ENCODE data around the gene KCTD1.

KCTD1 gene

GRCh38 chr18:26526128-26526965 lies 22.0 kb downstream of the KCTD1 start:
- H3K4me3 ChIP-seq (ENCODE audit: low read length) = no peak overlapping the region

DNA sequence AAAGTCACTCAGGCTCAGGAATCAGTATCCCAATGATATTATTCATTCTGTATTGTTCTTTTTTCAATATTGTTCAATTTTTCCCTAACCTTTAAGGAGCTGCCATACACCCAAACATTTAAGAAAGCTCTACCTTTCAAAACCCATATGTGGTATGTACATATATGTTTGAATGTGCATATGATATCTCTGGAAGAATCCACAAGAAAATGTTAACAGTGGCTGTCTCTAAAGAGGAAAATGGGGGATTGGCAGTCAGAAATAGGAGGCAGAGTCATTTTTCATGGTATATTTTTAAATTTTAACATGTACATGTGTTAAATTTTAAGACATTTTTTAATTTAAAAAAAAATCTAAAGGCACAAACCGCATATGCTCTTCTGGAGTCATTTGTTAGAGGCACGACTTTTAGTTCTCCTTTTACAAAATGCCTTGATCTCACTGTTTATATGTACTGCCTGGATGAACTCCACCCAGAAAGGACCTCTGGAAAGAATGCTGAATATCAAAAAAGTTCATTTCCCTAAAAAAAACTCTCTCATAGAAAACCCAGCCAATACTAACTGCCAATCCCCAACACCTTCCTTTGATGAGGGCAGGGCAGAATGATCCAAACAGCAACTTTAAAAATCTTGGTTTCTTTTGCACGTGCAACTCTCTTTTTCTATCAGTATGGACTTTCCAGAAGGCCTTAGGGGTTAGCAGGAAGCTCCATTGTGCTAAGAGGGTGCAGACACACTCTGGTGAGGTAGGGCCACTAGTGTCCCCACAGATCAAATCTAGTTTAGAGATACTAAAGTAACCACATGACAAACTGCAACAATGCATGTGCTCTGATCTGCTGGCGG lies 23.6 kb downstream of the KCTD1 start:
- no peak for DNase-seq (ENCODE audit: low read depth, low spot score)
- H3K4me3 ChIP-seq (ENCODE audit: low read length) = no peak overlapping the region

More at GRCh38 chr18:26526128-26526965, 22.0 kb downstream of the KCTD1 start:
- no peak for DNase-seq (ENCODE audit: low read depth, low spot score)

DNA sequence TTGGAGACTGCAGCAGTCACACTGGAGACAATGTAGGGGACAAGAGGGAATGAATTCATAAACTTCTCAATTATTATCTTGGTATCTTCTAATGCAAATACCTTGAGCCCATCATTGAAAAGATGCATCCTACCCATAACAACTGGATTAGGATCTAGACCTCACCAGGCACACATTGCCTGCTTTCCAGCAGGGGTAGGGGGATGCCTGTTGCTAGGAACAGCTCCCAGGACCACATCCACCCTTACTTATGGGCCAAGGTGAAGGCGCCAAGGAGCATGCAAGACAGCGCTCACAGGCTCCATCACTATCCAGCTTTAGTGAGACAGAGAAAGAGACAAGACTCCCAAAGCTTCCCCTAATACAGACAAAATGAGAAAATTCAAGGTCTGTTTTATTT lies 24.4 kb downstream of the KCTD1 start:
- DNase-seq (ENCODE audit: low read depth, low spot score) = no peak
- no peak overlapping the region for H3K4me3 ChIP-seq (ENCODE audit: low read length)

DNA sequence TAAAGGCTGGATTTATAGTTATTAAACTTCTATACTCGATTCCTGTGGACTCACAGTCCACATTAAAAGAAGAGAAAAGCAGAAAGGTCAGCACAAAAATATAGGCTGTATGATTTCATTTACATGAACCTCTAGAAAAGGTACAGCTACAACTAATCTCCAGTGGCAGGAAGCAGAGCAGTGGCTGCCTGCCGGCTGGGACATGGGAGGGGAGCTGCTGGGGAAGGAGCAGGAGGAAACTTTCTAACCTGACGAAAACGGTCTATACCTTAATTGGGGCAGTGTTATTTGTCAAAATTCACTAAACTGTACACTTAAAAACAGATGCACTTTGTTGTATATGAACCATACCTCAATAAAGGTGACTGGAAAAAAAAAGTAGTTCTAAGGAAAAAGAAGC lies 26.7 kb downstream of the KCTD1 start:
- no peak for DNase-seq (ENCODE audit: low read depth, low spot score)
- no peak overlapping the region for H3K4me3 ChIP-seq (ENCODE audit: low read length)

DNA sequence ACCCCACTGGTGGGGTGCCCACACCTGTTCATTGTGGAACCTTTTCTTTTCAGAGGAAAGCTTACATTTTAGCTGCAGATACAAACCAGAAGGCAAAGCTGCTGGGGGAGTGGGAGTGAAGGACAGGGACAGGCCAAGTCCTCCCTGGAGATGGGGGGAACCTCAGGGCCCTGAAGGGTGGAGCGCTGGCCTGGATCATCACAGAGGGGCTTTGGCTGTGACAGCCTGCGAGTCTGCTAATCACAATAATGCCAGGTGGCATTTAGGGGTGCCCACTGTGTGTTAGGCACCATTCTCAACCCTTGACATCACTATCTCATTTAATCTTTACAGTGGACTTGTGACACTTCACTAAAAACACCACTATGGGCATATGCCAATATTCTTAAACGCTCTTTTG lies 27.4 kb downstream of the KCTD1 start:
- H3K4me3 ChIP-seq (ENCODE audit: low read length) = no peak overlapping the region
- DNase-seq (ENCODE audit: low read depth, low spot score) = no peak

DNA sequence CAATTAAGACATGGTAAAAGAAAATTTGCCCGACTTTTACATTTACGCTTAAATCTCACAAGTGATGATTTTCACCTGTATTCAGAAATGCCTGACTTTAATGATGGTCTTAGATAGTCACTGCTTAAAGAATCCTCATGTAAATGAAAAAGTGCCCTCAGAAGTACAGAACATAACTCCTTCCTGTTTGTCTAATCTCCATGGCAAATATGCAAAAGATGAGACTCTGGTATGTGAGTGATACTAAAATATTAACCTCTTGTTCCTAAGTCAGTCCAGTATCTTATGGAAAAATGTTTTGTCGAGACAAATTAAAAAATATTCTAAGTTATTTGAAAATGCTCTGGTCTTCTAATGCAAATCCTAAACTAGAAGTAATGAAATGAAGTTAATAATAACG lies 29.2 kb downstream of the KCTD1 start:
- no peak for DNase-seq (ENCODE audit: low read depth, low spot score)
- no peak overlapping the region for H3K4me3 ChIP-seq (ENCODE audit: low read length)

DNA sequence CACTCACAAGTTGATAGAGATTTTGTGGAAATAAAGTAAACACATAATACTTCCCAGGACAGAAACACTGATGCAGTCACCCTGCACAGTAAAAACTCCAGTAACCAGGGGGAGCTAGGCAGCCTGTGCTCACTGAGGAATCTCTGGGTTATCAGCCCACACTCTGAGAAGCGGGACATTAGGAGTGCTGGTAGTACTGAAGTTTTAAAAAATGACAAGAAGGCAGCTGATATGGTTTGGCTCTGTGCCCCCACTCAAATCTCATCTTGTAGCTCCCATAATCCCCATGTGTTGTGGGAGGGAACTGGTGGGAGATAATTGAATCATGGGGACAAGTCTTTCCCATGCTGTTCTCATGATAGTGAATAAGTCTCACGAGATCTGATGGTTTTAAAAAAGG lies 31.4 kb downstream of the KCTD1 start:
- H3K4me3 ChIP-seq (ENCODE audit: low read length) = no peak overlapping the region
- no peak for DNase-seq (ENCODE audit: low read depth, low spot score)

- no peak overlapping the region for H3K4me3 ChIP-seq (ENCODE audit: low read length)
- no peak for DNase-seq (ENCODE audit: low read depth, low spot score)
Measured at GRCh38 chr18:26515643-26516487, 32.5 kb downstream of the KCTD1 start.

DNA sequence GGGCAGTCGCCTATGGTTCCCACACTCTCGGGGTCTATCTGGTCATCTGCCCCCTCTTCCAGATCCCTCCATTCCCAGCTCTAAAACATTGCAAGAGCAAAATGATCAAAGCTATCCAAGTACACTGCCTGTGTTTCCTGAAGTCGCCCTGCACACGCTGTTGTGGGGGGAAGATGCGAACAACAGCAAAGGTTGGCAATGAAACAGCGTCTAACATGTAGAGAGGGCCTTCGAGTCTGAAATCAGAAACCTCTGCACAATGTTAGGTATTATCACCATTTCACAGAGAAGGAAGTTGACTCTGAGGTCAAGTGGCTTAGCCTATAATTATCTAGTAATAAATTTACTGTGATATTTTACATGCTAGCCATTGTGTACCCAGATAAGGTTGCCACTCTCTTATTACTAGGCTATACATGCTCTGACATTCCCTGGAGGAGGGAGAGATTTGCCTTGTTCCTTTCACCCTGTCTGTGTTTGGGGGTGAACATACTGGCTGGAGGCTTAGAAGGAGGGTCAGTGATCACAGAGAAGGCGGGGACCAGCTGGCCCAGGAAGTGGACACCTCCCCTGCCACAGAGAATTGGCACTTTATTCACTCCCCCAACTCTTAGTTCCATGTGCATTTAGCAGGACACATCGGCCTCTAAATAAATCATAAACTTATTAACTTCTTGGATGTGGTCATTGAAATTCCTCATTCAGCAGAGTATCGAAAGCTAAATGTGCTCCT lies 36.8 kb downstream of the KCTD1 start:
- no peak for DNase-seq (ENCODE audit: low read depth, low spot score)
- H3K4me3 ChIP-seq (ENCODE audit: low read length) = no peak overlapping the region

- no peak for DNase-seq (ENCODE audit: low read depth, low spot score)
Measured at GRCh38 chr18:26510337-26510736, 38.0 kb downstream of the KCTD1 start.

DNA sequence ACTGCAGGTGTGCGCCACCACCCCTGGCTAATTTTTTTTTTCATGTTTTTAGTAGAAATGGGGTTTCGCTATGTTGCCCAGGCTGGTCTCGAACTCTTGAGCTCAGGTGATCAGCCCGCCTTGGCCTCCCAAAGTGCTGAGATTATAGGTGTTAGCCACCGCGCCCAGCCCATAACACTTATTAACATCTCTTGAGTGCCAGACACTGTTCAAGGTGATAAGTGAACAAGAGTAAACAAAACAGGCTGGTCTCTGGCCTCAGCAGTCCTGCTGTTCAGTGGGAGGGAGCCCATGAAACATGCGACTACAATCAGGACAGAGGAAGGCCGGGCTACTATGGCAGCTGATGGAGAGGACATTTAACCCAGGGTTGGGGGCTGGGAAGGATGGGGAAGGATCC lies 42.3 kb downstream of the KCTD1 start:
- no peak for DNase-seq (ENCODE audit: low read depth, low spot score)
- H3K4me3 ChIP-seq (ENCODE audit: low read length) = no peak overlapping the region

More at GRCh38 chr18:26510337-26510736, 38.0 kb downstream of the KCTD1 start:
- H3K4me3 ChIP-seq (ENCODE audit: low read length) = no peak overlapping the region

DNA sequence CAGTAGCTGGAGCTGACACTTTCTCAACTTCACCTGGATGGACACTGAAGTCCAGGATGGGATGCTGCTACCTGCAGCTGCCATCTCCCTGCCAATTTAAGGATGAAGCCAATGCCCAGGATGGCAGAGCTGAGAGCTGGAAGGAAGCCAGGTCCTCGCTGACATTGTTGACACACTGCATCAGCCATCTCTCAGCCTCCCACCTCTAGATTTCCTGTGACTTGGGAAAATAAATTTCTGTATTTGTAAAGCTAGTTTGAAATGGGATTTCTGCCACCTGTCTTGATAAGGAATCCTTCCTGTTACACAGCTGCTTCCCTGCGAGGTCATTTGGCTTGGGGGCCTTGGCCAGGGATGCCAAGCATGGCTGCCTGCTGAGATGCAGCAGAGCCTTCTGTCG lies 43.5 kb downstream of the KCTD1 start:
- DNase-seq (ENCODE audit: low read depth, low spot score) = no peak
- H3K4me3 ChIP-seq (ENCODE audit: low read length) = no peak overlapping the region

- no peak for DNase-seq (ENCODE audit: low read depth, low spot score)
- no peak overlapping the region for H3K4me3 ChIP-seq (ENCODE audit: low read length)
Measured at GRCh38 chr18:26503382-26503781, 45.0 kb downstream of the KCTD1 start.

DNA sequence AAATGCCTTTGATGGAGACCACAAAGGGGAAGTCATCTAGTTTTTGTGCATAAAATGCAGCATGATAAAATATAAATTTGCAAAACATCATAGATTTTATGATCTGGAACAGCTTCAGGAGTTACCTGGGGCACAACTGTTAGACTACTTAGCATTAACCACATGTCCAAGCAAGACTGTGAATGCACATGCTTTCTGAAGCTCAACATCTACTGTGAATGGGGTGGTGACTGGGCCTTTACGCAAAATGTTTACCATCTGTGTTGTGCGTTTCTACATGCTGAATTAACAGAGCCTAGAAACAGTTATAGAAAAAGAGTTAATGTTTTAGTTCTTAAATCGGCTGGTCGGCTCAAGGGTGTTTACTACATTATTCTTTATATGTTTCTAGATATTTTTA lies 45.5 kb downstream of the KCTD1 start:
- no peak for DNase-seq (ENCODE audit: low read depth, low spot score)
- no peak overlapping the region for H3K4me3 ChIP-seq (ENCODE audit: low read length)

DNA sequence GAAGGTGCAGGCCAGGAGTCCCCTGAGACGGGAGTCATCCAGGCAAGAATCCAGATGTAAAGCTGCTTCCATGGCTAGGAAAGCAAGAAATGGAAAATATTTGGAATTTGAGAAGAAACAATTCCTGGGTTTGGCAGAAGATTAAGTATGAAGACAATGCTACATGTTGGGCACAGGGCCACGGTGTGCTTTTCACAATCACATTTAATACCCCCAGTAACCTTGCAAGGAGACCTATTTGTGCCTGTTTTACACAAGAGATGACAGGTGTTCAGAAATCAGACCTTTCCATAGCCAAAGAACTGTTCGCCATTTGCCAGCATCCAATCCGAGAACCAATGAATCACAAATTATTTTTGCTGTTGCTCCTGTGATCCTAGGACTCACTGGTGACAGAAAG lies 50.5 kb downstream of the KCTD1 start:
- no peak overlapping the region for H3K4me3 ChIP-seq (ENCODE audit: low read length)
- no peak for DNase-seq (ENCODE audit: low read depth, low spot score)

GRCh38 chr18:26496528-26496927 lies 51.8 kb downstream of the KCTD1 start:
- no peak for DNase-seq (ENCODE audit: low read depth, low spot score)
- no peak overlapping the region for H3K4me3 ChIP-seq (ENCODE audit: low read length)

- no peak for DNase-seq (ENCODE audit: low read depth, low spot score)
- H3K4me3 ChIP-seq (ENCODE audit: low read length) = no peak overlapping the region
Measured at GRCh38 chr18:26495287-26495686, 53.1 kb downstream of the KCTD1 start.

- H3K4me3 ChIP-seq (ENCODE audit: low read length) = no peak overlapping the region
- no peak for DNase-seq (ENCODE audit: low read depth, low spot score)
Measured at GRCh38 chr18:26493021-26493420, 55.3 kb downstream of the KCTD1 start.

Measured in Jurkat, Clone E6-1 (cell line).